Measurements from ENCODE around the gene RBPMS2.
"Not testable (repeated sequence)": the region's sequence is repeated elsewhere in the genome, so short reads cannot be mapped to it uniquely, and the experiment has no call there.

The RBPMS2 gene

DNA sequence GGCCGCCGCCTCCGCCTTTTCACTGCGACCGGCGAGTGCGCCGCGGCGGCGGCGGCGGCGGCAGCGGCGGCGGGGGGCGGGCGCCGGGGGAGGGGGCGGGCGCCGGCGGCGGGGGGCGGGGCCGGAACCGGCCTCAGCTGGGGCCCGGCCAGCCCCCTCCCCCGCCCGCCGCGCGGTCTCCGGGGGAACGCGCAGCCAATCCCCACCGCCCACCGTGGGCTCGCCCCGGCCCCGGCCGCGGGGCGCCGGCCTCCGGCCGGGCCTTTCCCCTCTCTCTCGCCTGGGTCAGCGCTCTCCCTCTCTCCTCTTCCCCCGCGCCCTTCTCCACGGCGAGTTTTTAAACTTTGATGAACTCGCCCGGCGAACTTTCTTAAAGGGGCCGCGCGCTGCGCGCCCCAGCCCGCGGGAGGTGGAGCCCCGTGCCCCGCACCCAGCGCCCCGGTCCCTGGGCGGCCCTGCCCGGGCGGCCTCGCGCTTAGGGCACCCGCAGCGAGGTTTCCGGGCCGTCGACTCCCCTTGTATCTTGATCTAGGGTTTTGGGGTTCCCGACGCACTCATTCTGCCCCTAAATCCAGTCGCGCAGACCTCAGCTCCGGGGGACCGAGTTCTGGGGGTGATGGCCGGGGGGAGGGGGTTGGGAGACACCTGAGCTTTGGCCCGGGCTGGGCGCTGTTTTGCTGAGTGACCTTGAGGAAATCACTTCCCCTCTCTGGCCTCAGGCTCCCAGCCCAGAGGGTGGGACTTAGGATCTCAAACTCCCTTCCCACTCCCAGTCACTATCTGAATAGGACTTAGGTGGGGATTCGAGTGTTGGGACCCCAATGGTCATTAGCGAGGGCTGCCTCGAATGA lies at the start of gene RBPMS2:
Gene RBPMS2, minus strand, starts transcription at position 39 of the 851 bp plus-strand sequence. CDS start 270 bp downstream, outside the sequence.
- DNase-seq: no peak

DNA sequence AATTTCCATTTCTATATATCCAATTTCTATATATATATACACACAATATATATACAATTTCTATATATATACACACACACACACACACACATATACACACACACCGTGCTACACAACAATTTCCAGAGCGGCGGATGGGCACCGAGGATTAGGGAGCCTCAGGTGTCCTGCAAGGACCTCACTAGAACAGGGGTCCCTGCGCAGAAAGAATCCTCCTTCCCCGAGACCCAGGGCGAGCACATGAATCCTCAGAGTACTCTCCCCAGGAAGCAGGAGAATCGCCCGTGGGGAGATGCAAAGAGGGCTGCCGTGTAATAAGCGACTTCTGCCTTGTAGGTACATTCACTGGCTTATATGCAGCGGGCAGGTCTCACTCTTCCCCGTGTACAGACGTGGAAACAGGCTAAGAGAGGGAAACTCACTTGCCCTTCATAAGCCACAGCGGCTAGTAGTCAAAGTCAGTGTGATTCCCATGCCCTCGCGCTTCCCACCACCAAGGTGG lies 49.6 kb upstream of the RBPMS2 start:
- DNase-seq: no peak

DNA sequence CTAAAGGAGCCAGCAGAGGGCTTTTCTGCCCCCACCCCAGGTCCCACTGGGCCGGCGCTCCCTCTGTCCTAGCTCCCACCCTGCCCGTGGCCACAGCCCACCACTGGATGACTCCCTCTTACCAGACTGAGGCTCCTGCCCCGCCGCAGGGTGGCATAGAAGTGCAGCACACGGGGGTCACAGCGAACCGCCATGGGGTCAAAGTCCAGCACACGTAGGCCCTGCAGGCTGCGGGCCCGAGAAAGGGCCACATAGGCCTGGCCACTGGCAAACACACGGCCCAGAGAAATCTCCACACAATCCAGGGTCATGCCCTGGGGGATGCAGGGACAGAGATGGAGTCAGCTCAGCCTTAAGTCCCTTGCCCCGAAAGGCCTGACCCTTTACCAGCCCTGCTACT lies 41.1 kb upstream of the RBPMS2 start:
- DNase-seq: no peak

DNA sequence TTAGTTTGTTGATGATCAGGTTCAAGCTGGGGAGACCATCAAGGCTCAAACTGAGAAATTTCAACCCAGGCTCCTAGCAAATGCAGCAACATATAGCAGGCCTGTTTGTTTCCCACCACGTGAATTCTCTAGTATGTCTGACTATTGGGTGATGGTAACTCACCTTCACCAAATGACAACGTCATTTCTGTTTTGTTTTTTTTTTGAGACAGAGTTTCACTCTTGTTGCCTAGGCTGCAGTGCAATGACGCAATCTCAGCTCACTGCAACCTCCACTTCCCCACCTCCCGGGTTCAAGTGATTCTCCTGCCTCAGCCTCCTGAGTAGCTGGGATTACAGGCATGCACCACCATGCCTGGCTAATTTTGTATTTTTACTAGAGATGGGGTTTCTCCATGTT lies 39.6 kb upstream of the RBPMS2 start:
- not testable (repeated sequence) for DNase-seq

DNA sequence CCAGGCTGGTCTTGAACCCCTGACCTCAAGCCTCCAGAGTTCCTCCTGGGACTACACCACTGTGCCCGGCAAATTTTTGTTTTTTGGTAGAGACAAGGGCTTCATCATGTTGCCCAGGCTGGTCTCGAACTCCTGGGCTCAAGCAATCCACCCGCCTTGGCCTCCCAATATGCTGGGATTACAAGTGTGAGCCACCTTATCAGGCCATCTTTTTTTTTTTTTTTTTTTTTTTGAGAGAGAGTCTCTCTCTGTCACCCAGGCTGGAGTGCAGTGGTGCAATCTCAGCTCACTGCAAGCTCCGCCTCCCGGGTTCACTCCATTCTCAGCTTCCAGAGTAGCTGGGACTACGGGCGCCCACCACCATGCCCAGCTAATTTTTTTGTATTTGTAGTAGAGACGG lies 38.9 kb upstream of the RBPMS2 start:
- DNase-seq: not testable (repeated sequence)

DNA sequence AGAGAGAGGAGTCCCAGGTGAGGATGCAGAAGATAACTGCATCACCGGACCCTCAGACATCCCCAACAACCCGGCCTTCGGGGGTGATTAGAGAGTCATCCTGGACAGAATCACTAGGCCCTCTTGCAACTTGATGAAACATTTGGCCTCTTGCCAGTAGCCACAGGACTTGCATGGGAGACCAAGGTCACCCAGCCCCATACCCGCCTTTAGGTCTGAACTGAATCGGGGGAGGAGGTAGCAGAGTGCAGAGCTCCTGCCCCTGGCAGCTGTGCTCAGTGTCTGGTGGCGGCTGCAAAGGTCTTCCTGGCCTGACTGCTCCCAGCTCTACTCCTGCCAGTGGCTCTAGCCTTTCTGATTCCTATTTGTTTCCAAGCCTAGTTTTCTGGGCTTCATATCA lies 37.7 kb upstream of the RBPMS2 start:
- no peak for DNase-seq

DNA sequence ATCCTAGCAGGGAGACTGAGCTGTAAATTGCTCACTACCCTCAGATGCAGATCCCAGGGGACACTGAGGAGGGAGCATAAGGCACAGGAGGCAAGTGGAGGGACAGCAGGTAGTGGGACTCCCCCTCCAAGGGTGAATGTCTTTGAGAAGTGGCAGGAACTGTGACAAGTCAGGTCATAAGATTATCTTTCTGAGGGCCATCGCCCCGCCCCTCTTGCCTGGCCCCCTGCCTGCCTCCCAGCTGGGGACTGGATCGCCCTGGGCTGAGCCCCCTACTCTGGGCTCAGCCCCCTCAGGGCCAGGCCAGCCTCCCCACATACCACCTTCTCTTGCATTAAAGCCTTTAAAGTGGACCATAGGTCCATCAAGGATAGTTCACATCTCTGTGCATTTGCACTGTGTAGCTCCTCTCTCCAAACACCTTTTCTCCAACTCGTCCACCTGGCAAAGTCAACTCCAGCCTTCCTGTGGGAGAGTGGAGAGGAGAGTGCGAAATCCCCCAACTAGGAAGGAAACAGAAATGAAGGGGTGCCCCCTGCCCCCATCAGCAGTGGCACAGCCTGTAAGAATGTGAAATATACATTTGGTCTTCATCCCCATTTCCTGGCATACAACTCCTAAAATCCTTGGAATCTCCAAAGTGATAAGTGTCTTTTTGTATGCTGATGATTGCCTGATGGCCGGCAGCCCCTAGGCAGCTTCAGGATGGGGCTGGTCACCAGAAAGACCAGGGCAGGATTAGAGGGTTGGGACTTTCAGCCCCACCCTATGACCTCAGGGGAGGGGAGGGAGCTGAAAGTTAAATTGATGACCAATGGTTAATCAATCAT lies 35.3 kb upstream of the RBPMS2 start:
- DNase-seq: no peak

DNA sequence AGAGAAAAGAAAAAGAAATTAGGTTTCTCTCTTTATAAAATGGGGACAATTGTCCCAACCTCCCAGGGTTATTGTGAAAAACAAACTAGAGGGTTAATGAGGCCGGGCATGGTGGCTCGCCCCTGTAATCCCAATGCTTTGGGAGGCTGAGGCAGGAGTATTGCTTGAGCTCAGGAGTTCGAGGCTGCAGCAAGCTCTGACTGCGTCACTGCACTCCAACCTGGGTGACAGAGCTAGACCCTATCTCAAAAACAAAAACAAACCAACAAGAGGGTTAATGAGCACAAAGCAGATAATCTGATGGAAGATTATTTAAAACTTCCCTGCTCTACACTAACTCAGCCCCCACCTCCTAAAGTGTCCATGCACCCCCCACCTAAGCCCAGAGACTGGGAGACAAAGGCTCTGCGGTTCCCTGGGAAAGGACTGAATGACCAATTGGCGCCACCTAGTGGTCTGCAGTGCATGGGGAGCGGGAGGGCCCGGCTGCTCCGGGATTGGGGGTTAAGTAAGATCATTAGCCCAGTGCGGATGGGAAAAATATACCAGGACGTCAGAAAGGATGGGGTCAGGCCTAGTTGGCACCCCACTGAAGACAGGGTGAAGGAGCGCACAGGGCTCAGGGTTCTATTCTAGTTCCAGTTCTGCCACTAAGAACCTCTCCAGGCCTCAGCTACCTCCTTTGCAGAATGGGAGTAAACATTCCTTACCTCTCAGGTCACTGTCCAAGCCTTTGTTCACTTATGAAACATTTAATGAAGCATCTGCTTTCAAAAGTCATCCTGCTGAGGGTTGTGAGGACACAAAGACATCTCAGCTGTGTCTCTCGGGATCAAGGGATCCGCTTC lies 34.5 kb upstream of the RBPMS2 start:
- DNase-seq: peak; percentile 4

DNA sequence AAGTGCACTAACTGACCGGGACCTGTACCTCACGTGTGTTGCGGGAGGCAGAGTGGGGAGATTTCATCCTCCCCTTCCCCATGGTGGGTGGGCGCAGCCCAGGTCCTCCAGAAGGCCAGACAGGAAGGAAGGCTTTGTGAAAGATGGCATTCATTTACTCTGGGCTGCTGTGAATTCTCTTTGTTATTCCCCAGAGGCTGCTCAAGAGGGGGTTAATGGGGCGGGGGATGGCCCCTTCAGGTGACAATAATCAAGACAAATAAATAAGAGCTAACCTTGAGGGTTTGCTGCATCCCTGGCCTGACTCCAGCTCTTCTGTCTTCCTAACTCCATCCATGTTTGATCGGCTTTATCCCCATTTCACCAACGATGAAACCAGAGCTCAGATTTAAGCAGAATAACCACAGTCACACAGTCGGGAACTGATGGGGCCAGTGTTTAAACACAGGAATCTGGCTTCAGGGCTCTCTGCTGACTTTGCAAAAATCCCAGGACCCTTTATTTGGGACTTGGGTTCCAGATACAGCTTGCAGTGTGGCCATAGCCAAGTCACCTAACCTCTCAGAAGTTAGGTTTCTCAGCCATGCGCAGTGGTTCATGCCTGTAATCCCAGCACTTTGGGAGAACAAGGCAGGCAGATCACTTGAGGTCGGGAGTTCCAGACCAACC lies 33.5 kb upstream of the RBPMS2 start:
- no peak for DNase-seq

DNA sequence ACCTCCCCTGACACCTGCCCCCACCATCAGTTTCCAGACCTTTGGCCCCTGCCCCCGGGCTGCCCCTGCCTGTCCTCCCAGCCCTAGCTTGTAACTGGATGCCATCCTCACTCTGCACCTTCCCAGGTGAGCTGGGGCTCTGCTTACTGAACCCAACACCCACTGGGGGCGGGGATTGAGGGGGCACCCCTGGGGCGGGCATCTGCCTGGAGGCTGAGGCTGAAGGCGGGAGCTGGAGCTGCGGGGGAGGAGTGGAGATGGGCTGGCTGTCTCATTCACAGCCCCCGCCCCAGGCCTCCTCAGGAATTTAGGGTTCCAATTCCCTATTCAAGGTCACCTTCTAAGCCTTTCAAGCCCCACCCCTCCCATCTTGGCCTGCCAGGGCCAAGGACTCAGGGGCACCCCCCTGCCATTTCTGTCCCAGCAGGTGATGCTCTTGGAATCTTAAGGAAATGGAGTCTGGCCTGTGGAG lies 32.4 kb upstream of the RBPMS2 start:
- no peak for DNase-seq

DNA sequence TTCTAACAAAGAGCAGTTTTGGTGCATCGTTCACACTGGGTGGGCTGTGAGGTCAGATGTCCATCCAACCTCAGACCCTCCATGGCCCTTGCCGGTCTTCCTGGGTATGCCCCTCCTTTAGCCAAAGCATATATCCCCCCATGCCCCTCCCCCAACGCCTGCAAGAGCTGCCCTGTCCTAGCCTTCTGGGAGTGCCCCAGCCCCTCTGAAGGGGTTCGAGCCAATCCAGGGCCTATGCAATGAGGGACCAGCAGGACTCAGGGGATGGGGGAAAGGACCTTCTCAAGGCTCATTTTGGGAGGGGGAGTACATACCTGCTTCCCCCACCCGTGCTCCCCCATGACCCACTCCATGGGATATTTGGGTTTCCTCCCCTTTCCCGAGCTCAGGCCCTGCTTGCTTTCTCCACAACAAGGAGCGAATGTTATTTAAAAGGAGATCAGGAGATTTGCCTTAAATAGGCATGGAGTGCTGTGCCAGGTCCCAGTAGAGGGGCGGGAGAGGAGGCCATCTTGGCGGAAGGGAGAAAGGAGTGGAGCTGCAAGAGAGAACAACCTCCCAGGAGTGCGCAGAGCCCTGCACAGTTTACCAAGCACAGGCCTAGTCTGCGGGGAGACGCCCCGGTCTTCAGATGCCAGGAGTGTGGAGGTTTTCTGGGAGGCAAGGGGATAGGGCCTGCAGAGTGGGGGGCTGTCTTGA lies 31.8 kb upstream of the RBPMS2 start:
- no peak for DNase-seq

DNA sequence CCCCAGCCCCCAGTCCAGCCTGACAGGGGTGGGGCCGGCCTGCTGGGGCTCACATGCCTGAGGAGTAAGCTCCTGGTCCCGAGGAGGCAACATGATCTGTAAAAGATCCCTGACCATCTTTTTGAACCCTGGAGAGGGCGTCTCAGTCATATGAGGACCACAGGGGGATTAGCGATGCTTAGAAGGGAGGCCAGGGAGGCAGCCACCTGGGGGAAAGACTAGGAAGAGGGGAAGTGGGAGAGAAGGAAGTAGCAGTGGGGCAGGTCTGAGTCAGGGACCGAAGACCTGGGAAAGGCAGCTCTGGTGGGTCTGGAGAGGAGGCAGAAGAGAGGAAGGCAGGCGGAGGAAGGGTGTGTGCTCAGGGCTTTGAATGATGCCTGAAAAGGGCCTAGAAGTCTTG lies 31.1 kb upstream of the RBPMS2 start:
- no peak for DNase-seq

DNA sequence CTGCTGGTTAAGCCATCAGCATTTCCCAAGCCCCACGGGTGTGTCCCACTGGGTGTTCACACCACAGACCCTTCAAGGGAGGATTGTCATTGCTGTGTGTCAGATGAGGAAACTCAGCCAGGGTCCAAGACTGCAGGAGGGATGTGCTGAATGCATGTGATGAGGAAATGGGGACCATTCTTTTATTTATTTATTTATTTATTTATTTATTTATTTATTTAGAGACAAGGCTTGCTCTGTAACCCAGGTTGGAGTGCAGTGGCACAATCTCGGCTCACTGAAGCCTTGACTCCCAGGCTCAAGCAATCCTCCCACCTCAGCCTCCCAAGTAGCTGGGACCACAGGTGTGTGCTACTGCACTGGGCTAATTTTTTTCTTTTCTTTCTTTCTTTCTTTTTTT lies 29.2 kb upstream of the RBPMS2 start:
- no peak for DNase-seq

DNA sequence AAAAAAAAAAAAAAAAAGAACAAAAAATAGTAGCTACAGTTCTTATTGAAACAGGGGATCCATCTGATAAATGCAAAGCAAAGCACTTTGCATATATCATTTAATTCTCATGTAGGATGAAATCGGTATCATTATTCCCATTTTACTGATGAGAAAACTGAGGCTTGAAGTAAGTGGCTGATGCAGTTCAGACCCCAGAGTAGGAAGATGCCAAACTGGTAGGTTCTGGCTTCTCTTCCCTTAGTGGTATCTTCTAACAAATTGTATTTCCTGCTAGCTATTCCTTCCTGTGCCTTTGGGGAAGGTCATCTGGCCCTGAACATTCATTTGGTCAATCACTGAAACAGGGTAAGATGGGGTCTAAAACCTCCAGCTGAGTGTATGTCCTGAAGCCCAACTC lies 28.1 kb upstream of the RBPMS2 start:
- DNase-seq: no peak

DNA sequence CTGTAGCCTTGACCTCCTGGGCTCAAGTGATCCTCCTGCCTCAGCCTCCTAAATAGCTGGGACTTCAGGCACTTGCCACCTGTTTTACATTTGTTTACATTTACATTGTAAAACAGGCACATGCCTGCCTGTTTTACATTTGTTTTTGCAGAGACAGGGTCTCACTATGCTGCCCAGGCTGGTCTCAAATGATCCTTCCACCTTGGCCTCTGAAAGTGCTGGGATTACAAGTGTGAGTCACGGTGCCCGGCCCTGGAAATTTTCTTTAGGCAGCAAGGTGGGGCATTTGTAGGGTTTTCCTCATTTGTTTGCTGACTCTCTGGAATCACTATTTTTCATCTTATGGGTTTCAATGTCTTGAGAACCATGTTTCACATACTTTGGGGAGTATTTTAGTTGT lies 25.1 kb upstream of the RBPMS2 start:
- no peak for DNase-seq

DNA sequence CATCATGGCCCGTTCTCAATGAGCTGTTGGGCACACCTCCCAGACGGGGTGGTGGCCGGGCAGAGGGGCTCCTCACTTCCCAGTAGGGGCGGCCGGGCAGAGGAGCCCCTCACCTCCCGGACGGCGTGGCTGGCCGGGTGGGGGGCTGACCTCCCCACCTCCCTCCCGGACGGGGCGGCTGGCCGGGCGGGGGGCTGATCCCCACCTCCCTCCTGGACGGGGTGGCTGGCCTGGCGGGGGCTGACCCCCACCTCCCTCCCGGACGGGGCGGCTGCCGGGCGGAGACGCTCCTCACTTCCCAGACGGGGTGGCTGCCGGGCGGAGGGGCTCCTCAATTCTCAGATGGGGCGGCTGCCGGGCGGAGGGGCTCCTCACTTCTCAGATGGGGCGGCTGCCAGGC lies 23.5 kb upstream of the RBPMS2 start:
- not testable (repeated sequence) for DNase-seq

DNA sequence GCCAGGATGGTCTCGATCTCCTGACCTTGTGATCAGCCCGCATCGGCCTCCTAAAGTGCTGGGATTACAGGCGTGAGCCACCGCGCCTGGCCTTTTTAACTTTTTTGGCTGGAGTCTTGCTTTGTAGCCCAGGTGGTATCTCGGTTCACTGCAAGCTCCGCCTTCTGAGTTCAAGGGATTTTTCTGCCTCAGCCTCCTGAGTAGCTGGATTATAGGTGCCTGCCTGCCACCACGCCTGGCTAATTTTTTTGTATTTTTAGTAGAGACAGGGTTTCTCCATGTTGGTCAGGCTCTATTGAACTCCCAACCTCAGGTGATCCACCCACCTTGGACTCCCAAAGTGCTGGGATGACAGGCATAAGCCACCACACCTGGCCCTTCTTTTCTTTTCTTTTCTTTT lies 20.5 kb upstream of the RBPMS2 start:
- not testable (repeated sequence) for DNase-seq

DNA sequence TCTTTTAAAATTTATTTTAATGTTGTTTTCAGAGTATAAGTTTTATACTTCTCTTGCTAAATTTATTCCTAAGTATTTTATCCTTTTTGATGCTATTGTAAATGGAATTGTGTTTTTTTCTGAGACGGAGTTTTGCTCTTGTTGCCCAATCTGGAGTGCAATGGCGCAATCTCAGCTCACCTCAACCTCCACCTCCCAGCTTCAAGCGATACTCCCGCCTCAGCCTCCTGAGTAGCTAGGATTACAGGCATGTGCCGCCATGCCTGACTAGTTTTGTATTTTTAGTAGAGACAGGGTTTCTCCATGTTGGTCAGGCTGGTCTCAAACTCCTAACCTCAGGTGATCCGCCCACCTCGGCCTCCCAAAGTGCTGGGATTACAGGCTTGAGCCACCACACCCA lies 19.9 kb upstream of the RBPMS2 start:
- not testable (repeated sequence) for DNase-seq

DNA sequence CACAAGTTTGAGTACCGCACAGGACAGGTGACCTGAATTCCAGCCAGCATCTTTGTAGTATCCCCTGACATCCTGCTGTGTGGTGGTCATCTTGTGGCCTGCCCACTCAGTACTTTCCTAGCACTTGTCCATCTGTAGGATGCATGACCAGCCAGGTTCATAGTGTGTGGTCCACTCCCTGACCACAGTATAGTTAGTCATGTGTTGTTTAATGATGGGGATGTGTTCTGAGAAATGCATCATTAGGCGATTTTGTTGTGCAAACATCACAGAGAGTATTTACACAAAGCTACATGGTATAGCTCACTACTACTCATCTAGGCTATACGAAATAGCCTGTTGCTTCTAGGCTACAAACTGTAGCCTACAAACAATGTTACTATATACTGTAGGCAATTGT lies 16.9 kb upstream of the RBPMS2 start:
- DNase-seq: no peak

DNA sequence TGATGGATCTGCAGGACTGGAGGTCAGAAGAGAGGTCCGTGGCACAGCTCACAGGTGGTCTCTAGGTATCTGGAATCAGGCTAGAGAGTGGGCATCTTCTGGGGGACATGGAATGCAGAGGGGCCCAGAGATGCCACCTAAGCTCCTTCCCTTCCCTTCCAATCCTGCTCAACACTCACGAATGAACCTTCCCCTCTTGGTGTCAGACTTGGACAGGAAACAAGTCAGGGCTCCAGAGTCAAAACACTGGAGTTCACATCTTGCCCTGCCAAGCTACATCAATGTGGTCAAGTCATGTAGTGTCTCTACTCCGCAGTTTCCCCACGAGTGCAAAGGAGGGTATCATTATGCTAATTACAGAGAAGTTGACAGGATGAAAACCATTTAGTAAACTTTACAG lies 16.0 kb upstream of the RBPMS2 start:
- DNase-seq: no peak

DNA sequence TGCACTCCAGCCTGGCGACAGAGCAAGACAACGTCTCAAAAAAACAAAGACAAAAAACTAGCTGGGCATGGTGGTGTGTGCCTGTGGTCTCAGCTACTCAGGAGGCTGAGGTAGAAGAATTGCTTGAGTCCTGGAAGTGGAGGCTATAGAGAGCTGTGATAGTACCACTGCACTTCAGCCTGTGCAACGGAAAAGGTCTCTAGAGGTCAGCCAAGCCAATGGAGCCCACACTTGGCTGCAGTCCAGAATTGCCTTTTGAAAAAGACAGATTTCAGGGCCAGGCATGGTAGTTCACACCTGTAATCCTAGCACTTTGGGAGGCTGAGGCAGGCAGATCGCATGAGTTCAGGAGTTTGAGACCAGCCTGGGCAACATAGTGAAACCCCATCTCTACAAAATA lies 8.4 kb upstream of the RBPMS2 start:
- DNase-seq: no peak

DNA sequence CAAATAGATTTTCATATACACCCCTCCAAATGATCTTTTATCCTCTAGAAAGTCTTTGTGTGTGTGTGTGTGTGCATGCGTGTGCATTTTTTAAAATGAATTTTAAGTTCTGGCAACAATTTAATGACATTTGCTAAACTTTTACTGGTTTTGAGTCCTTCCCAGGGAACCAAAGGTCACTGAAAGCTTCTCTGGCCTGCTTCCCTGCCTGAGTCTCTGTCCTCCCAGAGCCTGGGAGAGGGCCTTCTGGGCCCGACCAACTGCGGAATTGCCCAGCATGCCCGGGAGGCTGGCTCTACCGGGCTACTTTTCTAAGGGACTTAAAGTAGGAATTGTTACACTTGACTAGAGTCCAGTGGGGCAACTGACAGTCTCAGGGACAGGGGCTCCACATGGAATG lies 7.4 kb upstream of the RBPMS2 start:
- no peak for DNase-seq

Measured in NCI-H2081 treated with DMSO at 0.1 percent for 48 hours (cell line).